Measurements from ENCODE around the gene ZDHHC4.

Gene ZDHHC4

DNA sequence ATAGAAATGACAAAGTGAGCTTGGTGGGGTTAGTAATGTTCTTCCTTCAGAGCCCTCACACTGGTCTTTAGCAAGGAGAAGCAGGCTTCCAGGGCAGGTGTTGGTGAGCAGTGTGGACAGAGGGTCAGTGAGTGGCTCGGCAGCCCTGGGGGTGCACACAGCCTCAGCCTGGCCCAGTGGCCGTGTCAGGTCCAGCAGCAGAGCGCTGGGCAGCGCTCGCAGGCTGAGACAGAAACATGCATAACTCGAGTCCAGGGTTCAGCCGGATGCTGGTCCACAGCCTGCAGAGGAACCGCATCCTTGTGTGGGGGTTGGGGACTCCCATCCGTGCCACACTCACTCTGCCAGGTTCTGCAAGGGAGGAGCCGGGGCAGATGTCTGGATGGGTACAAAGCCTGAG lies 27.2 kb downstream of the ZDHHC4 start:
- no peak for DNase-seq (ENCODE audit: low read depth in 3 of 3, low spot score in 1 of 3)

DNA sequence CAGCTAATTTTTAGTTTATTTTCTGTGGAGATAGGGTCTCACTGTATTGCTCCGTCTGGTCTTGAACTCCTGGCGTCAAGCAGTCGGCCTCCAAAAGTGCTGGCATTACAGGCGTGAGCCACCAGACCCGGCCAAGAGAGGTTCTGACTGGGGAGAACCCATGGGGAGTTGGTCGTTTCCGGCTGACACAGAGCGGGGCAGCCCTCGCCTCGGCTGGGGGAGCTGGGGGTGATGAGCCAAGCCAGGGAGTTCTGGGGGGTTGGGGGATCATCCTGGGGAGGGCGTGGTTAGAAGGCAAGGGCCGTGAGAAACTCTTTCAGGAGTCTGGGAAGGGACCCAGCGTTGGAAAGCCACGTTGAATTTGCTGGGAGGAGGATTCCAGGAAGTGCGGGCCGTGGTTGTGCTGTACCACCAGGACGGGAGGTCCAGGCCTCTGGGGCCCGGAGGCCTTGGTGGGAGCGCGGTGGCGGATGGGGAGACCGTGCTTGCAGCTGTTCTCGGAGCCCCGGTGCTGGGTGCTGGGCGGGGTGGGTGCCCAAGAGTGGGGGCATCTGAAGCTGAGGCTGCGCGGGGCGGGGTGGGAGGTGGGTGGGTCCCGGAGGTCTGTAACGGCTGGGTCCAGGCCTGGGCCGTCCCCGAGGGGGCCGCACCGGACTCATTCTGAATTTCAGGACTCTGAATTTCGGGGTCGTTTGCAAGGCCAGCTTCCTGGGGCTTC lies 29.8 kb downstream of the ZDHHC4 start:
- no peak for DNase-seq (ENCODE audit: low read depth in 3 of 3, low spot score in 1 of 3)

DNA sequence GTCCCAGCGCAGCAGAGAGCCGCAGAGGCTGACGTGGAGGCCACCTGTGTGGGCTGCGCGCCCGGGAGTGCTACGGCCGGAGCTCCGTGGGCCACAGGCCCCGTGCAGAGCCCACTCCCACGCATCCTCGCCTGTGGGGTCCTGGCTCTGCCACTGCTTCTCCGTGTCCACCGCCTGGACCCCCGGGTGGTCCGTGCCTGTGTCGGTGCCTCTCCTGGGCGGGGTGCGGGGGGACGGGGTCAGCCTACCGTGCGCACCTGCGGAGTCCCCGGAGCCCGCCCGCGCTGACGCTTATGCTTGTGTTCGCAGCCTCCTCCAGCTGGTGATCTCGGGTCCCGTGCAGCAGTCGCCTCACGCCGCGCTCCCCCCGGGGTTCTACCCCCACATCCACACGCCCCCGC lies 30.4 kb downstream of the ZDHHC4 start:
- DNase-seq (ENCODE audit: low read depth in 3 of 3, low spot score in 1 of 3), result no peak

DNA sequence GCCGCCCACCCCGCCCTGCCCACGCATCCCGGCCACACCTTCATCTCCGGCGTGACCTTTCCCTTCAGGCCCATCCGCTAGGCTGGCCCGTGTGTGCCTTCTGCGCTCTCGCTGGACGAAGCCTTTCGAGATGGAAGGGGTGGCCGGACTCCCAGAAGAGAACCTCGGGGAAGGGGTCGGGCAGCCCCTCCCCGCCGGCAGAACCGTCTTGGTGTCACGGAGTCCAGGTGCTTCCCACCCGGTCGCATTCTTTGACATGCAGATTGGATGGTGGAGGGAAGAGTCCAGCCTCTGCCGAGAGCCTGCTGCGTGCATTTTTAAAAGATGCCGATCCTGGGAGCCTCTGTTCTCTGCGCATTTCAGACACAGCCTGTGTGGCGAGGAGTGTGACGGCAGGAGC lies 30.8 kb downstream of the ZDHHC4 start:
- no peak for DNase-seq (ENCODE audit: low read depth in 3 of 3, low spot score in 1 of 3)

DNA sequence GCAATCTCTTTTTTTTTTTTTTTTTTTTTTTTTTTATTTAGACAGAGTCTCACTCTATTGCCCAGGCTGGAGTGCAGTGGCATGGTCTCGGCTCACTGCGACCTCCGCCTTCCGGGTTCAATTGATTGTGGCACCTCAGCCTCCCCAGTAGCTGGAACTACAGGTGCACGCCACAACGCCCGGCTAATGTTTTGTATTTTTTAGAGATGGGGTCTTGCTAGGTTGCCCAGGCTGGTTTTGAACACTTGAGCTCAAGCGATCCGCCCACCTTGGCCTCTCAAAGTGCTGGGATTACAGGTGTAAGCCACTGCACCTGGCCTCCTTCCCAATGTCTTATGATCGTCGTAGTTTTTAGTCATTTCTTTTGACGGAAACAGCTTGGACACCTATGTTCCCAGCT lies 31.5 kb downstream of the ZDHHC4 start:
- no peak for DNase-seq (ENCODE audit: low read depth in 3 of 3, low spot score in 1 of 3)

DNA sequence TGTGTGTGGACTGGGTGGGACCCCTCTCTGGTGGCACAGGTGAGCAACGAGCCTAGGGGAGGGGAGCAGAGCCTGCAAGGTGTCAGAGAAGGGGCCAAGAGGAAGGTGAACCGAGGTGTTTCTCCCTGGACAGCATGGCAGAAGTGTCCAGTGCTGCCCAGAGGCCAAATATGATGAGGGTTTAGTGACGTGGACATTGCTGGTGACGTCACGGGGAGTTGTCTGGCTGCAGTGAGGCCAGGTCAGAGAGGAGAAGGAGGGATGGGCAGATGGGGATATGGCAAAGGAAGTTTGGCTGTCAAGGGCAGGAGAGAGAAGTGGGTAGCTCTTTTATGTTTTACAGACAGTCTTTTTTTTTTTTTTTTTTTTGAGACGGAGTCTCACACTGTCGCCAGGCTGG lies 35.6 kb downstream of the ZDHHC4 start:
- DNase-seq (ENCODE audit: low read depth in 3 of 3, low spot score in 1 of 3), result no peak

DNA sequence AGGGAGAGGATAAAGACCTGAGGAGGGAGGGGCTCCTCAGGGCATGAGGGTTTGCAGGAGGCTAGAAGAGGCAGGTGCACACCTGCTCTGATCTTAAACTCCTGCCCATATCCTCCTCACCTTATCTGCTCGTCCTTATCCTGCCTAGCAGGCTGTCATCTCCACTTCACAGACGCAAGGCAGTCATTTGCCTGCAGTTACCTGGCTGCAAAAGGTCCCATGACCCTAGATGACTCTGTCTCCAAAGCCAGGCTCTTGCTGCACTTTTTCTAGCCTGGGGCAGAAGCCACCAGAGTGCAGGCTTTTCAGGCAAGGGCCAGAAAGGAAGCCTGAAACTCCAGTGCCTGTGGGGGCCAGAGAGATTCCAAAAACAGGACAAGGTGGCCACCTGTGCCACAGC lies 36.5 kb downstream of the ZDHHC4 start:
- no peak for DNase-seq (ENCODE audit: low read depth in 3 of 3, low spot score in 1 of 3)

DNA sequence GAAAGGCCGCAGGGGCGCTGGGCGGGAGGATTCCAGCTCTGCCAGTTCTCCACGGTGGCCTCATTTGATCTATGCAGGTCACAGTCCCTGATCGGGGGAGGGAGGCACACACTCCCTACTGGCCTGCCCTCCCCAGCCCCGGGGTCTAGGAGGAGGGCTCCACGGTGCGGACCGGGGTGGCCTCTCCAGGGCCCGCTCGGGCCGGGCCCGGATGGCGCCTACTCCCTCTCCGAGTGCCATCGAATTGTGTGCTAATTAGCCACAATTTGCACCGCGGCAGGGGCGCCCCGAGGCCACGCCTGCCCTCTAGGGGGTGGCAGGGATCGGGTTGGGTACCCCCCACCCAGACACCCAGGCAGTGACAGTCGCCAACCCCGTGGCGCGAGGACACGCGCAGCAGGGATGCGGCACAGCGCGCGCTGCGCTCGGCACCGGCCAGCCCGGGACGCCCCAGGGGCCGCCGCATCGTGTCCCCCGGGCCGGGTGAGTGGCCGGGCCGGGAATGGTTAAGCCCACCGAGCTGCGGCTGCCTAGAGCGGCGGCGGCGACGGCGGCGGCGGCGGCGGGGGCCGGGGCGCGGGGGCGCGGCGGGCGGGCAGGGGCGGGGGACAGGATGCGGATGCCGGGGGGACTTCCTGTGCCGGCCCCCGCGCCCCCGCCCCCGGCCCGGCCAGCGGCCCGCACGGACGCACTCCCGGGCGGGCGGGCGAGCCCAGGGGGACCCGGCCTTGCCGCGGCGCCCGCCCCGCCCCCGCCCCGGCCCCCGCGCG lies 37.9 kb downstream of the ZDHHC4 start, which contains the start of gene ZNF853:
Gene ZNF853 (plus strand): TSS at position 658 of the 770 bp plus-strand sequence. CDS start 565 bp downstream, outside the sequence.
- no peak for DNase-seq (ENCODE audit: low read depth in 3 of 3, low spot score in 1 of 3)

DNA sequence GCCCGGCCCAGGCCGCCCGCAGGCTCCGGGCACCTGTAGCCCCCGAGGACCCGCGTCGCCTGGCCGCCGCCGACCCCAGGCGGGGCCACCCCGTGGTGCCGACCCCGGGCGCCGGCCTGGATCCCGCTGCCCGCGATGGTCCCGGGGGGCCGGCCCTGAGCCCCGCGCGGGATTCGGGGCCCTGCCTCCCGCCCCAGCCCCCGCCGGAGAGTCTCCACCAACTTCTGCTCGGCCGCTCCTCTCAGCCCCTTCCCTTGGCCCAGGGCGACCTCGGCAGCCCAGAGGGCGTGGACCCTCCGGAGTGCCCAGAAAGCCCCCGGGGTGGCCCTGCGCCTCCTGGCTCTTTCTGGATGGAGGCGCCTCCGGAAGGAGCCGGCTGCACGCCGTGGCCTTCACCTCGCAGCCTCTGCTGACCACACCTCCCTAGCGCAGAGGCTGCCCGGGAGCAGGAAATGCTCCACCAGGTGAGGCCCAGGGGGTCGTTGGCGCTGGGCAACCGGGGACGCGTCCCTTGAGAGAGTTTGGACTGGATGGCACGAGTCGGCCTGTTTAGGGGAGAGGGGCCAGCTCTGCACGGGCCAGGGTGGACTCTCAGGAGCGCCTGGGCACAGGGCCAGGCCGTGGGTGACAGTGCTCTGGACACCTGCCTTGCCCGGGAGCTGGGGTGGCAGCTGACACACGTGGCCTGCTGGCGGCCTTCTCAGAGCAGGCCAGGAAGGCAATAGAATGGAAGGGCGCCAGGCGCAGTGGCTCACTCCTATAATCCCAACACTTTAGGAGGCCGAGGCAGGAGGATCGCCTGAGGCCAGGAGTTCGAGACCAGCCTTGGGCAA lies 38.7 kb downstream of the ZDHHC4 start:
- no peak for DNase-seq (ENCODE audit: low read depth in 3 of 3, low spot score in 1 of 3)

DNA sequence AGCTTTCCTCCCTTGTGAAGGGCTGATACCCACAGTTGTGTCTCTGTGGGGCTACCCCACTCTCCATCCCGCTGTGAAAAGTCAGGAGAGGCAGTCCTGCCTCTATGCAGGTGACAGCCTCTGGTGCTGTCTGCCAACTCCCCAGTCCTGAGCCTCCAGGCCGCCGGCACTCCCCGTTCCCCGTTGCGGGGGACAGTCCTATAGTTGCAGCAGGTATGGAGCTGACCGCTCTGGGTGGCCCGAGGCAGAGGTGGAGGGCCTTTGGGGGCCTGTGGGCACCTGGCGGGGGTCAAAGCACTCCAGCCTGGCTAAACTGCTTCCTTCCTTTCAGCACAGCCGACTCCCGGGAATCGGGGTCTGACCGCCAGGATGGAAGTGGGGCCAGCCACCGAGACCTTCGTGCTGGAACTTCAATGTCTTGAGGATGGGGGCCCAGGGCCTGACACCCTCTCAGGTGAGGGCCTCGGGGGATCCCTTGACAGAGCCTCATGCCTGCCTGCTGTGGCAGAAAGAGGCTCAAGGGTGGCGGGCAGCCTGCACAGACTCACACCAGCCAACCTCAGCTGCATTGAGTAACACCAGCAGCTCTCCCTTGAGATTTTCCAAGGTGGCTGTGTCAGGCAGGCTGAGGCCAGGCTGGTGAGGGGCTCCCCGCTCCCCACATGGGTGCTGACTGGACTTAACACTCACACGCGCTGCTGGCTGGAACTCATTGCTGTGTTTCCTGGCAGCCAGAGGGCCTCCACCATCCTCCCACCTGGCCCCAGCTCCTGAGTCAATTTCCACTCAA lies 39.8 kb downstream of the ZDHHC4 start:
- no peak for DNase-seq (ENCODE audit: low read depth in 3 of 3, low spot score in 1 of 3)

DNA sequence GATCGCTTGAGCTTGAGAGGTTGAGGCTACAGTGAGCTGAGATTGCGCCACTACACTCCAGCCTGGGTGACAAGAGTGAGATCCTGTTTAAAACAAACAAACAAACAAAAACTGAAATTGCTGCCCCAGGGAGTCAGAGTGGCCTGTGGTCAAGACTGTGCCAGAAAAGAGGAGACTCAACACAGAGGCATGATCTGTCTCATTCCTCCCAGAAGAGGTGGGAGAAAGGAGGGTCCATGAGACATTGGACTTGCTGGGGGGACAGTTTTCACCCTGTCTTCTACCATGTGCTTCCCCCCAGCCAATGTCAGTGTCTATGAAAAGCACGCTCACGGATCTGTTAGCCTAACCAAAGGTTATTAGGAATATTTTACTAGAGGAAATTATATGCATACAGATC lies 41.4 kb downstream of the ZDHHC4 start:
- DNase-seq (ENCODE audit: low read depth in 3 of 3, low spot score in 1 of 3), result no peak

DNA sequence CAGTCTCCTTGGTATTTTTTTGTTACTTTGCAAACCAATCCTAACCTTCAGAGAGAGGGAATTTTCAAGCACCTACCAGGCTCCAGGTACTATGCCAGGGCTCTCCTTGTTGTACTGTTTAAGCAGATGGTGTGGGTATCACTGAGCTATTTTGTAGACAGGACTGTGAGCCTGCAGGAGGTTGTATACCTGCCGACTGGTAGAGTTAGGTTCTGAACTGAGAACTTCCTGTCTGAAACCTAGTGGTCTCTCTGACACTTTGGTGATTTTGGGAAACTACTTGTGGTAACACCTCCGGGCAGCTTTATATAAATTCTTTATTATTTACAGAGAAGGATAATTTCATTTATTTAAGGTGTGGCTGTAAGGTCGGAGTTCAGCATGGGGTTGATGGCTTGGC lies 42.7 kb downstream of the ZDHHC4 start:
- no peak for DNase-seq (ENCODE audit: low read depth in 3 of 3, low spot score in 1 of 3)

DNA sequence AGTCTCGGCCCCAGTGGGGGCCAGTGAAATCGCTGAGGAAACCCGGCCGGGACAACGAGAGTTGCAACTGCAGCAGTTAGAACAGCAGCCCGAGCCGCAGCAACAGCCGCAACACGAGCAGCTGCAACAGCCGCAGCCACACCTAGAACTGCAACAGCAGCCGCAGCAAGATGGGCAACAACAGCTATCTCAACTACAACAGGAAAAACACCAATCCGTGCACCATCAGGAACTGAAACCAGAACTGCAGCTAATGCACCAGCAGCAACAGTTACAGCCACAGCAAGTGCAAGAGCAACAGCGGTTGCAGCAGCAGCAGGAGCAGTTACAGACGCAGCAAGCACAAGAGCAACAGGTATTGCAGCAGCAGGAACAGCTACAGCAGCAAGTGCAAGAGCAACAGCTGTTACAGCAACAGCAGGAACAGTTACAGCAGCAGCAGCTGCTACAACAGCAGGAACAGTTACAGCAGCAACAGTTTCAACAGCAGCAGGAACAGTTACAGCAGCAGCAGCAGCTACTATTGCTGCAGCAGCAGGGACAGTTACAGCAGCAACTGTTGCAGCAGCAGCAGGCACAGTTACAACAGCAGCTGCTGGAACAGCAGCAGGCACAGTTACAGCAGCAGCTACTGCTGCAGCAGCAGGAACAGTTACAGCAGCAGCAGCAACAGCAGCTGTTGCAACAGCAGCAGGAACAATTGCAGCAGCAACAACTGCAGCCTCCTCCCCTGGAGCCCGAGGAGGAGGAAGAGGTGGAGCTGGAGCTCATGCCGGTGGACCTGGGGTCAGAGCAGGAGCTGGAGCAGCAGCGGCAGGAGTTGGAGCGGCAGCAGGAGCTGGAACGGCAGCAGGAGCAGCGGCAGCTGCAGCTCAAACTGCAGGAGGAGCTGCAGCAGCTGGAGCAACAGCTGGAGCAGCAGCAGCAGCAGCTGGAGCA lies 44.2 kb downstream of the ZDHHC4 start:
- DNase-seq (ENCODE audit: low read depth in 3 of 3, low spot score in 1 of 3), result no peak

DNA sequence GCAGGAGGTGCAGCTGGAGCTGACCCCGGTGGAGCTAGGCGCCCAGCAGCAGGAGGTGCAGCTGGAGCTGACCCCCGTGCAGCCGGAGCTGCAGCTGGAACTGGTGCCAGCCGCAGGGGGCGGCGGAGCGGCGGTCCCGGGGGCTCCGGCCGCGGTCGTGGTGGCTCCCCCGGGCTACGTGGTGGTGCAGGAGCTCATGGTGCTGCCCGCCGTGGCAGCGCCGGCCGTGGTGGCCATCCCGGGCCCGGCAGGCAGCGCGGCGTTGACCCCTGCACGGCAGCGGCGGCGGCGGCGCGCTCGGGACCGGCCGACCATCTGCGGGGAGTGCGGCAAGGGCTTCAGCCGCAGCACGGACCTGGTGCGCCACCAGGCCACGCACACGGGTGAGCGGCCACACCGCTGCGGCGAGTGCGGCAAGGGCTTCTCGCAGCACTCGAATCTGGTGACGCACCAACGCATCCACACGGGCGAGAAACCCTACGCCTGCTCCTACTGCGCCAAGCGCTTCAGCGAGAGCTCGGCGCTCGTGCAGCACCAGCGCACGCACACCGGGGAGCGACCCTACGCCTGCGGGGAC lies 45.0 kb downstream of the ZDHHC4 start:
- DNase-seq (ENCODE audit: low read depth in 3 of 3, low spot score in 1 of 3), result no peak

DNA sequence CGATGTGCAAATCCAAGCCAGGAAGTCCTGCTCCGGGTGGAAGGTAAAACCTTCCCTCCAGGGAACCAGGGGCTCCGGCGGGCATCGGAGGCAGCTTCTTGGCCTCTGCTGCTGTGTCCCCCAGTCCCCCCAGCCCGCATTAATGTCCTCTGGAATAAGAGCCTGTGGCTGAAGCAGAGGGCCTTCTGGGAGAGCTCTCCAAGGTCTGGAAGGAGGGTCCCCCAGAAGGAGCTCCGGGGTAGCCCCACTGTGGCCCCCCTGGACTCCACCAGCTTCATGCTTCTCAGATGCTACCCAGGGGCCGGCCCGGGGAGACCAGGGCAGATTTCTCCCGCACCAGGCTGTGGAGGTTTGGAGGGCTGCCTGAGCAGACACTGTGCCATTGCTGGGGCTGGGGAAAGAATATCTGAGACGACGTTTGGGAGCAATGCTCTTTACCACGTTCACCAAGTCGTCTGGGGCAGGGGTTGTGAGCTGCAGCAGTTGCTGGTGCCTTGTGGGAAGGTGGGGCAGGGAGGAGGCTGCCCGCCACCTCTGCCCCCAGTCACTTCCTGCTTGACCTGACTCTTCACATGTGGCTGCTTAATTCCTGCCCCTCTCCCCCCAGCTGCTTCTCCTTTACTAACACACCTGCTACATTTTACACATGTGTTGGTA lies 46.5 kb downstream of the ZDHHC4 start:
- DNase-seq (ENCODE audit: low read depth in 3 of 3, low spot score in 1 of 3), result no peak

DNA sequence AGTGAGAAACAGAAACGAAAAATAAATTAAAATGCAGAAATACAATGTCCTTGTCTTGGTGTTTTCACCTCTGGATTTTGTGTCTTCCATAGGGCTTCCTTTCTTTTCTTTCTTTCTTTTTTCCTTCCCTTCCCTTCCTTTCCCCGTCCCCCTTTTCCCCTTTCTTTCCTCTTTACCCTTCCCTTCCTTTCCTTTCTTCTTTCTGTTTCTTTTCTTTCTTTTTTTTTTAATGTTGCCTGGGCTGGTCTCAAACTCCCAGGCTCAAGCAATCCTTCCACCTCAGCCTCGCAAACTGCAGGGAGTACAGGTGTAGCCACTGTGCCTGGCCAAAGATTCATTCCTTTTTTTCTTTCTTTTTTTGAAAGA lies 47.0 kb downstream of the ZDHHC4 start:
- no peak for DNase-seq (ENCODE audit: low read depth in 3 of 3, low spot score in 1 of 3)

DNA sequence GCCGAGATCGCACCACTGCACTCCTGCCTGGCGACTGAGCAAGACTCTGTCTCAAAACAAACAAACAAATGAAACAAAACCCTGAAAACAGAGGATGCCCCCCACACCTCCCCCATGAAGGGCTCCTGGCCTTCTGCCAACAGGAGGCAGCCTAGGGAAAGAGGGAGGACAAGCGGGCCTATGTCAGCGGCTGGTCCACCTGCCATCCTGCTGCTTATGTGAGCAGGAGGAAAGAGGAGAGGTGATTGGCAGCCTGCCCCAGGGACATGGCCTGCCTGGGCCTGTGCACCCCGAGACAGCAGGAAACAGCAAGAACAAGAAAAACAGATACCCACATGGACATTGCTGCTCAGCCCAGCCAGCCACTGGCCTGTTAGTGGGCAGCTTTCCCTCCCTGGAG lies 50.8 kb downstream of the ZDHHC4 start:
- no peak for DNase-seq (ENCODE audit: low read depth in 3 of 3, low spot score in 1 of 3)

DNA sequence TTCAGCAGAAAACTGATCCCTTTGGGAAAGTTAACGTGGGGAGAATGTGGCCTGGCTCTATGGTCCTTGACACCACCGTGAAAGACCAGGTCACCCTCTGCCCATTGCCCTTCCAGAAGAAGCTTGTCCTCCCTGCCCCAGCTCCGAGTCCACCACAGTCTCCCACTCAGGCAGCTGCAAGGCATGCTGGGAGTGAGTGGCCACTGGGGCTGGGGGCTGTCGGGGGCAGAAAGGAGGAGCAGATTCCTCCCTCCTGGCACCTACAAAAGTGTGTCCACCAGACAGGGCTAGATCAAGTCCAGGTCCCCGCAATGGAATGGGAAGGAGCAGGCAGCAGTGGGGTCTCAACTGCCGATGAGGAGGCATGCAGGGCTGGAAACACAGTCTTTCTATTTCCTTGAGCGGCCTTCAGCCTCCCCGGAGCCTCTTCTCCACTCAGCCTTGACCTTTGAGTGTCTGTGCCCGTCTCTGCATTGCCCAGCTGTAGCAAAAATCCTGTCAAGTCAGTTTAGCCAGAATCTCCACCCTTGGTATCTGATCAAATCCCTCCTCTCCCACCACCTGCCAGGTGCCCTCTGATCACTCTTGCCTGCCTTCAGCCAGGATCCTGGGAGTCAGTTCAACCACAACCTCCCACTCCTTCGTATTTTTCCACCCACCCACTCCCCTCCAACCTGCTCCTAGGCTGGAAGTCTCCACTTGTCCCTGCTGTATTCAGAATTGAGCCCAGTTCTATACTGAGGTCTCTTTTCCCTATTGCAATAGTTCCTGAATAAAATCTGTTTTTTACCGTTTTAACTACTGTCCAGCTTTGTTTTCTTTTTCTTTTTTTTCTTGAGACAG lies 53.0 kb downstream of the ZDHHC4 start:
- no peak for DNase-seq (ENCODE audit: low read depth in 3 of 3, low spot score in 1 of 3)

All from stimulated activated CD4-positive, alpha-beta T cell treated with anti-CD3 and anti-CD28 coated beads, TNF-alpha, amount 100 ng/mL, for 1 hour (primary cell).